CD14-positive monocyte (primary cell): ENCODE measurements around the gene HS6ST2. TPM values are rescaled to one million over a fixed set of nuclear protein-coding genes. Genes with fewer than 3 reads are reported as not detected.

Experiments
- DNase-seq, 3 donors: peaks; one replicate each; pipeline ENCODE4 v3.0.0-alpha.2; 2011 to 2022
- H2AFZ ChIP-seq: 2 replicates; pipeline ENCODE4 v1.6.0; 2012; ENCODE audit warnings: mild to moderate bottlenecking, low read depth, low read length, inconsistent platforms; ENCODE audit not compliant: insufficient read depth, poor library complexity, severe bottlenecking
- H3K27ac ChIP-seq, 2 donors: 1 replicate in 1 of 2; 2 replicates in 1 of 2; pipeline ENCODE4 v1.5.1; 2012 to 2013; ENCODE audit warnings: low read length in 2 of 2, control low read depth in 1 of 2, inconsistent platforms in 1 of 2, low read depth in 1 of 2, mild to moderate bottlenecking in 1 of 2
- H3K27me3 ChIP-seq, 2 donors: one replicate each; pipeline versions ENCODE4 v1.6.0 to v1.6.1; 2011 to 2013; ENCODE audit warnings: low read length in 2 of 2; ENCODE audit not compliant: control insufficient read depth in 2 of 2, insufficient read depth in 2 of 2
- H3K36me3 ChIP-seq, 2 donors: replicated peaks in 1 of 2; 1 replicate in 1 of 2; 2 replicates in 1 of 2; pipeline versions ENCODE4 v1.5.1 to v1.6.1; 2012 to 2013; ENCODE audit warnings: low read length in 2 of 2, control low read depth in 1 of 2, inconsistent platforms in 1 of 2, mild to moderate bottlenecking in 1 of 2; ENCODE audit not compliant: insufficient read depth in 2 of 2, control insufficient read depth in 1 of 2
- H3K4me1 ChIP-seq, 2 donors: 1 replicate in 1 of 2; 2 replicates in 1 of 2; pipeline versions ENCODE4 v1.5.1 to v1.6.1; 2012 to 2013; ENCODE audit warnings: low read length in 2 of 2, control low read depth in 1 of 2, inconsistent platforms in 1 of 2, mild to moderate bottlenecking in 1 of 2, moderate library complexity in 1 of 2; ENCODE audit not compliant: insufficient read depth in 2 of 2, control insufficient read depth in 1 of 2
- H3K4me2 ChIP-seq: replicated peaks from 2 replicates; pipeline ENCODE3; 2012; ENCODE audit warnings: low read length, moderate library complexity, mild to moderate bottlenecking; ENCODE audit not compliant: poor library complexity, severe bottlenecking; ENCODE audit errors: extremely low read depth
- H3K4me3 ChIP-seq, 3 experiments: fragments of 200-600 bp in 1 of 3; sonication (generic) in 1 of 3; replicated peaks in 1 of 3; 1 replicate in 2 of 3; 2 replicates in 1 of 3; pipeline ENCODE4 v1.5.1; 2011 to 2013; ENCODE audit warnings: low read length in 3 of 3, mild to moderate bottlenecking in 3 of 3, control low read depth in 2 of 3, low read depth in 2 of 3, inconsistent platforms in 1 of 3, moderate library complexity in 1 of 3
- H3K79me2 ChIP-seq: 2 replicates; pipeline ENCODE4 v1.6.0; 2012; ENCODE audit warnings: mild to moderate bottlenecking, control low read depth, inconsistent platforms, low read length, moderate library complexity; ENCODE audit not compliant: insufficient read depth
- H3K9ac ChIP-seq: 2 replicates; pipeline ENCODE4 v1.6.0; 2017; ENCODE audit warnings: low read length, mild to moderate bottlenecking; ENCODE audit not compliant: insufficient read depth, poor library complexity, severe bottlenecking
- H3K9me3 ChIP-seq, 2 donors: replicated peaks in 1 of 2; 1 replicate in 1 of 2; 2 replicates in 1 of 2; pipeline versions ENCODE4 v1.5.1 to v1.6.1; 2012 to 2013; ENCODE audit warnings: low read length in 2 of 2, control low read depth in 1 of 2; ENCODE audit not compliant: control insufficient read depth in 1 of 2, insufficient read depth in 1 of 2
- H4K20me1 ChIP-seq: 2 replicates; pipeline ENCODE4 v1.6.0; 2012; ENCODE audit warnings: mild to moderate bottlenecking, low read length, control low read depth, moderate library complexity; ENCODE audit not compliant: insufficient read depth
- H3K27ac Mint-ChIP-seq, 7 donors: one replicate each; pipeline ENCODE4 v1.8.0; 2020; ENCODE audit warnings: mild to moderate bottlenecking in 7 of 7, mixed read lengths in 7 of 7, moderate library complexity in 6 of 7, inconsistent platforms in 2 of 7
- H3K27me3 Mint-ChIP-seq, 3 donors: one replicate each; pipeline ENCODE4 v1.8.0; 2021 to 2022; ENCODE audit warnings: low read depth in 3 of 3, mild to moderate bottlenecking in 3 of 3, mixed read lengths in 3 of 3, moderate library complexity in 3 of 3, inconsistent platforms in 1 of 3
- H3K36me3 Mint-ChIP-seq, 2 donors: one replicate each; pipeline ENCODE4 v1.8.0; 2020; ENCODE audit warnings: mixed read lengths in 2 of 2, inconsistent platforms in 1 of 2, mild to moderate bottlenecking in 1 of 2
- H3K4me1 Mint-ChIP-seq: one replicate; pipeline ENCODE4 v1.8.0; 2020; ENCODE audit warnings: mild to moderate bottlenecking, mixed read lengths
- H3K4me3 Mint-ChIP-seq, 2 donors: one replicate each; pipeline ENCODE4 v1.8.0; 2020; ENCODE audit warnings: mild to moderate bottlenecking in 2 of 2, mixed read lengths in 2 of 2, moderate library complexity in 1 of 2
- H3K9me3 Mint-ChIP-seq, 7 donors: one replicate each; pipeline ENCODE4 v1.8.0; 2020 to 2022; ENCODE audit warnings: mixed read lengths in 7 of 7, mild to moderate bottlenecking in 6 of 7, moderate library complexity in 6 of 7, inconsistent platforms in 2 of 7
- WGBS: methylation state at CpG from one replicate; pipeline ENCODE4 v1.1.5; 2013; ENCODE audit warnings: missing lambda C conversion rate; ENCODE audit not compliant: insufficient coverage; 5-methylcytosine and 5-hydroxymethylcytosine counted together
- intact Hi-C, 2 donors: fragments of 100-400 bp; cut with micrococcal nuclease; formaldehyde crosslinking; loops; one replicate each; pipeline versions ENCODE4 v1.15.0 to v1.15.1; 2023
- polyA plus RNA-seq, 3 donors: library from polyadenylated mRNA; depleted of rRNA in 1 of 3; unstranded in 2 of 3; stranded (reverse) in 1 of 3; fragments of 300-500 nt in 2 of 3; fragments of >200 nt in 1 of 3; fragmentation: Illumina TruSeq in 2 of 3; gene quantifications; 1 replicate in 2 of 3; 2 replicates in 1 of 3; pipeline ENCODE4 v1.2.3, GENCODE V29; 2012 to 2021
- TF ChIP-seq, protein P1 (sequence below): fragments of 200-600 bp; IDR thresholded peaks from one replicate; pipeline ENCODE4 v1.8.0; 2022; ENCODE audit warnings: antibody characterized with exemption, mild to moderate bottlenecking

Gene HS6ST2
- polyA plus RNA-seq, 3 donors, result not detected

DNA sequence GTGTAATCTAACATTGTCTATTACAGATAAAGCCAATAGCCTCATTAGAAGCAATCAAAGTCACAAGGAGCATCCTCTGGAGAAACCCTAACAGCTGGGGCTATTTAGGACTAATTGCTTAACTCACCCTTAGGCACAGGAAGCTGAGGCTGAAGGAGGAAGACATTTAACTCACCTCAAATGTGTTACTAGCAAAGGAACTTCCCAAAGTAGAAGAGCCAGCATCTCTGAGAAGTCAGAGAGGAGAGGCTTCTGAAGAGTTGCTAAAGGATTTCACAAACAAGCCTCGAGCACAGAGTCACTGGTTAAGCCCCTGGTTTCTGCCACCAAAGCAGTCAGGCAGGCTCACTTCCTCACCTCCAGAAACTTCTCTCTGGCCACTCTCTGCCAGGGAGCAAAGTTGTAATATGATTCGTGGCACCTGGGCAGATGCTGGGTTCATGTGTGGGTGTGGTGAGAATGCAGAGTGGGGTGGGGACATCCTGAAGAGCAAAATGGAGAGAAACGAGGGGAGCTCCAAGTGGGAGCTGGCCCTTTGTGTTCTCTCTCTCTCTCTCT is 201.3 kb downstream of the HS6ST2 start:
- H3K4me3 ChIP-seq, result no peak overlapping the region
- Mint-ChIP-seq H3K27me3 (peaks cover 0 to 16% (median 0%) of the 10 kb centered on the region in 3 donors), H3K9me3 (peaks cover 0 to 6% (median 0%) of the 10 kb centered on the region in 7 donors), H3K27ac (no peak overlapping the region), H3K36me3 (no peaks in the 10 kb centered on the region), H3K4me3 (no peak overlapping the region), H3K4me1 (peaks cover 6% of the 10 kb centered on the region)
- no peak overlapping the region for H3K9ac ChIP-seq
- no peaks in the 10 kb centered on the region for H3K4me1 ChIP-seq
- H3K9me3 ChIP-seq, result no peaks in the 10 kb centered on the region
- TF ChIP-seq, protein P1, sequence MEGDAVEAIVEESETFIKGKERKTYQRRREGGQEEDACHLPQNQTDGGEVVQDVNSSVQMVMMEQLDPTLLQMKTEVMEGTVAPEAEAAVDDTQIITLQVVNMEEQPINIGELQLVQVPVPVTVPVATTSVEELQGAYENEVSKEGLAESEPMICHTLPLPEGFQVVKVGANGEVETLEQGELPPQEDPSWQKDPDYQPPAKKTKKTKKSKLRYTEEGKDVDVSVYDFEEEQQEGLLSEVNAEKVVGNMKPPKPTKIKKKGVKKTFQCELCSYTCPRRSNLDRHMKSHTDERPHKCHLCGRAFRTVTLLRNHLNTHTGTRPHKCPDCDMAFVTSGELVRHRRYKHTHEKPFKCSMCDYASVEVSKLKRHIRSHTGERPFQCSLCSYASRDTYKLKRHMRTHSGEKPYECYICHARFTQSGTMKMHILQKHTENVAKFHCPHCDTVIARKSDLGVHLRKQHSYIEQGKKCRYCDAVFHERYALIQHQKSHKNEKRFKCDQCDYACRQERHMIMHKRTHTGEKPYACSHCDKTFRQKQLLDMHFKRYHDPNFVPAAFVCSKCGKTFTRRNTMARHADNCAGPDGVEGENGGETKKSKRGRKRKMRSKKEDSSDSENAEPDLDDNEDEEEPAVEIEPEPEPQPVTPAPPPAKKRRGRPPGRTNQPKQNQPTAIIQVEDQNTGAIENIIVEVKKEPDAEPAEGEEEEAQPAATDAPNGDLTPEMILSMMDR, result no peak
- no peaks in the 10 kb centered on the region for H3K36me3 ChIP-seq
- H2AFZ ChIP-seq, result no peak overlapping the region
- no peak for DNase-seq
- no peaks in the 10 kb centered on the region for H3K79me2 ChIP-seq
- intact Hi-C loops, result no loop called here
- no CpG with 5 or more reads among the region's 3 CpGs for WGBS
- H4K20me1 ChIP-seq, result no peaks in the 10 kb centered on the region
- H3K27ac ChIP-seq, result no peak overlapping the region
- H3K4me2 ChIP-seq, result no peak overlapping the region
- no peaks in the 10 kb centered on the region for H3K27me3 ChIP-seq

DNA sequence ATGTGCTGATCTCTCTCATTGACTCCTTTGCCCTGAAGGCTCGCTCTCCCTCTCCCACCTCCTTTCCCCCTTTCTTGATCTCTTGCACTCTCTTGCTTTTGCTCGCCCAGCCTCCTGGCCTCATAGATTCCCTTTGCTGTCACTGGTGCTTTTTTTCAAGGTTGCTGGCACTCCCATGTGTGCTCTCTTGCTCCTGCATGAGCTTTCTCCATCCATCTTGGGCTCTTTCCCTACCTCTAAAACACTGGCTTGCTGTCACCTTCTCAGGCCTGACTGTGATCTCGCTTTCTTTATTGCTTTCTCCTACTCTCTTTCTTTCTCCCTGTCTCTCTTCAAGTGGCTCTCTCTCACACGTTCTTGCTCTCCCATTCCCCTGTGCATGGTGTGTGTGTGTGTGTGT is 202.0 kb downstream of the HS6ST2 start:
- Mint-ChIP-seq H3K27ac (no peak overlapping the region), H3K36me3 (no peaks in the 10 kb centered on the region), H3K9me3 (peaks cover 0 to 6% (median 0%) of the 10 kb centered on the region in 7 donors)

More for the DNA sequence above, 202.0 kb downstream of the HS6ST2 start:
- Mint-ChIP-seq H3K27me3 (peaks cover 0 to 22% (median 0%) of the 10 kb centered on the region in 3 donors), H3K4me3 (no peak overlapping the region), H3K4me1 (peaks cover 10% of the 10 kb centered on the region)
- Histone ChIP-seq H2AFZ (no peak overlapping the region), H4K20me1 (no peaks in the 10 kb centered on the region), H3K9ac (no peak overlapping the region), H3K4me3 (no peak overlapping the region), H3K9me3 (no peaks in the 10 kb centered on the region), H3K4me2 (no peak overlapping the region), H3K4me1 (no peaks in the 10 kb centered on the region), H3K36me3 (no peaks in the 10 kb centered on the region), H3K27ac (no peak overlapping the region), H3K79me2 (no peaks in the 10 kb centered on the region), H3K27me3 (no peaks in the 10 kb centered on the region)
- WGBS, result 100% methylated on average over 1 of the region's 4 CpGs
- intact Hi-C loops, result no loop called here
- TF ChIP-seq, protein P1, result no peak
- no peak for DNase-seq
